Transverse colon (tissue), 4 donors: Measurements from ENCODE around the gene DOK7. TPM values are rescaled to one million over a fixed set of nuclear protein-coding genes. Genes with fewer than 3 reads are reported as not detected.

Experiments
- DNase-seq: peaks from one replicate; pipeline ENCODE4 v3.0.0-alpha.2; 2019
- H3K27ac ChIP-seq, 4 donors: fragments of 200-600 bp; sonication (generic); 2 replicates each; pipeline ENCODE4 v1.5.1; 2016 to 2018; ENCODE audit warnings: inconsistent platforms in 4 of 4
- H3K27me3 ChIP-seq: fragments of 200-600 bp; sonication (generic); 2 replicates; pipeline ENCODE4 v1.5.1; 2017; ENCODE audit warnings: inconsistent platforms
- H3K36me3 ChIP-seq, 4 donors: fragments of 200-600 bp; sonication (generic); 2 replicates each; pipeline ENCODE4 v1.5.1; 2017 to 2019; ENCODE audit warnings: inconsistent platforms in 4 of 4
- H3K4me1 ChIP-seq, 4 donors: fragments of 200-600 bp; sonication (generic); 2 replicates each; pipeline ENCODE4 v1.5.1; 2017 to 2020; ENCODE audit warnings: inconsistent platforms in 4 of 4
- H3K4me3 ChIP-seq, 4 donors: fragments of 200-600 bp; sonication (generic); 1 replicate in 1 of 4; 2 replicates in 3 of 4; pipeline versions ENCODE4 v1.5.1 to v1.6.1; 2017 to 2019; ENCODE audit warnings: inconsistent platforms in 4 of 4
- H3K9me3 ChIP-seq, 2 donors: fragments of 200-600 bp; sonication (generic); 2 replicates each; pipeline ENCODE4 v1.5.1; 2017 to 2019; ENCODE audit warnings: inconsistent platforms in 2 of 2
- CTCF ChIP-seq, 5 experiments: fragments of 200-600 bp in 3 of 5; fragments of 450-650 bp in 2 of 5; sonication (generic) in 3 of 5; IDR thresholded peaks; 1 replicate in 2 of 5; 2 replicates in 3 of 5; pipeline ENCODE4 v1.5.1; 2016 to 2017; ENCODE audit warnings: antibody characterized with exemption in 5 of 5, inconsistent platforms in 3 of 5, mild to moderate bottlenecking in 2 of 5, moderate library complexity in 1 of 5
- EP300 ChIP-seq: sonication (generic); formaldehyde crosslinking; IDR thresholded peaks from one replicate; pipeline ENCODE4 v1.6.1; 2017; ENCODE audit warnings: antibody characterized with exemption, low read depth
- POLR2A ChIP-seq: fragments of 450-650 bp; IDR thresholded peaks from one replicate; pipeline ENCODE4 v1.6.1; 2016; ENCODE audit warnings: antibody characterized with exemption, mild to moderate bottlenecking, moderate library complexity
- POLR2AphosphoS5 ChIP-seq, 3 donors: sonication (generic); formaldehyde crosslinking; IDR thresholded peaks; one replicate each; pipeline ENCODE4 v1.6.1; 2016; ENCODE audit warnings: antibody characterized with exemption in 3 of 3
- WGBS, 2 donors: methylation state at CpG; one replicate each; pipeline ENCODE4 v1.1.5; 2018; ENCODE audit warnings: low coverage in 1 of 2; 5-methylcytosine and 5-hydroxymethylcytosine counted together
- in situ Hi-C, 4 donors: fragments of 200-750 bp; cut with MboI; loops; one replicate each; pipeline versions ENCODE4 v1.15.0 to v1.15.1; 2017; ENCODE audit warnings: low sequenced_read_pairs in 3 of 4, low pct_ligation_motif_present in 1 of 4, low pct_unique_long_range_greater_than_20kb in 1 of 4
- intact Hi-C: fragments of 100-400 bp; cut with DNase I; formaldehyde crosslinking; loops from one replicate; pipeline ENCODE4 v1.15.1; 2023; ENCODE audit warnings: low total_unique reads
- total RNA-seq, 4 donors: library from RNA; depleted of rRNA; stranded (reverse); fragments of >200 nt; gene quantifications; one replicate each; pipeline ENCODE4 v1.1.0, GENCODE V29; 2016

DOK7 gene
- total RNA-seq, 4 donors from 2014 or later: 0.27 to 0.95 TPM; not detected in 2

DNA sequence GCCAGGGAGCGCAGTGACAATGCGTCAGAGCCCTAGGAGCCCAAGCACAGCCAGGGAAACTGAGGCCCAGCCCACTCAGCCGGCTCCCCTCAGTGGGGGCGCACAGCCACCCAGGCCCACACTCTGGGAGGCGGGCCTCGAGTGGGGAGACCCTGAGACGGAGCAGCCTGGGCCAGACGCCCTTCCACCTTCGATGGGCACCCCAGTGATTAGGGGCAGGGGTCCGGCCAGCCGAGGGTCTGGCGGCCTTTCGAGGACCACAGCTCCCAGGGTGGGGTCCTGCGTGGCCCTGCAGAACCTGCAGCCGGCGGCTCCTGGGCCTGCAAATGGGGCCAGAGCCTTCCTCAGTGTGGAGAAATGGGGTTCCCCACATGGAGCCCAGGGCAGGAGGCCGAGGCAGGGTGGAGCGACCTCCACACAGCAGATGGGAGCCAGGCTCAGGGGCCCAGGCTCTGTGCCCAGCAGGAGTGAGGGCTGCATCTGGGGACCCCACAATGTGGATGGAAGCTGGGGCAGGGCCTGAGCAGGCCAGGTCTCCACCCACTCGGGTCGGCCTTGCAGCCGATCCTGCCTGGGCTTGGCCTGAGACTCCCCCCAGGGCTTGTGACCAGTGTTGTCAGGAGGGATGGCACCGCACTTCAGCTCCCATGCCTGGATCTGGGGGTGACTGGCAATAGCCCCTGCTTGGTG is 16.3 kb upstream of the DOK7 start:
- H3K4me3 ChIP-seq: no peak overlapping the region
- H3K4me1 ChIP-seq: no peaks in the 10 kb centered on the region
- H3K27me3 ChIP-seq: no peaks in the 10 kb centered on the region
- in situ Hi-C loops: loop anchor here in 1 of 4 donors (25.0 kb wide), 1 partner anchor 234 kb away; no protein-coding TSS in a partner anchor
- H3K9me3 ChIP-seq: no peaks in the 10 kb centered on the region
- no peaks in the 10 kb centered on the region for H3K36me3 ChIP-seq
- TF ChIP-seq POLR2AphosphoS5 (IDR thresholded peaks at IDR 0.05): no peak
- TF ChIP-seq CTCF (IDR thresholded peaks at IDR 0.05): no peak
- TF ChIP-seq EP300: no peak
- no peak for TF ChIP-seq POLR2A
- DNase-seq: no peak
- intact Hi-C loops: no loop called here
- no peak overlapping the region for H3K27ac ChIP-seq
- 91% methylated on average over 11 of the region's 22 CpGs; no CpG with 5 or more reads in 1 of the 2 donors for WGBS, 2 donors

DNA sequence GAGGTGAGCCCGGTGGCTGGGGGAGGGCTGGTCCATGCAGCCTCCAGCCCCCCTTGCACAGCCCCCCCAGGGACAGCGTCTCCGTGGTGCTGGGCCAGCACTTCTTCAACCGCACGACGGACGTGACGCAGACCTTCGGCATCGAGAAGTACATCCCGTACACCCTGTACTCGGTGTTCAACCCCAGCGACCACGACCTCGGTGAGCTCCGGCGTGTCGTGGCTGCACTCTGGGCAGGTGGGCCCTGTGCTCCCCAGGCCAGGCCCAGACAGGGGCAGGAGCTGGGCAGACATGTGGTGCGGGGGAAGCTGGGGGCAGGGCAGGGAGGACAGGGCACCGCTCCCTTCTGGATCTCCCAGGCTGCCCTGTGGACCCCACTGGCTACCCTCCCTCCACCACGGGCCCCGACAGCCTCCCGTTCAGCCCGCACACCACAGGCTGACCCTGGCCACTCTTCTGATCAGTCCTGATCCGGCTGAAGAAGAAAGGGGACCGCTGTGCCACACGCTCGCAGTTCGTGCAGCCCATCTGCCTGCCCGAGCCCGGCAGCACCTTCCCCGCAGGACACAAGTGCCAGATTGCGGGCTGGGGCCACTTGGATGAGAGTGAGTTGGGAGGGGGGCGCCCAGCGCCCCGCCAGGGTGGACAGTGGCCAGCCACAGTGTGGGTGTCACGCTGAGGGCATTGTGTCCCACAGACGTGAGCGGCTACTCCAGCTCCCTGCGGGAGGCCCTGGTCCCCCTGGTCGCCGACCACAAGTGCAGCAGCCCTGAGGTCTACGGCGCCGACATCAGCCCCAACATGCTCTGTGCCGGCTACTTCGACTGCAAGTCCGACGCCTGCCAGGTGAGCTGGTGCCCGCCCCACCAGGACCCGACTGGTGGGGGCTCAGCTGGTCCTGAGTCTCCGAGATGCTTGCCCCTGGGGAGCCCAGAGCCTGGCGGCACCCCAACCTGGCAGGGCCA is 15.4 kb upstream of the DOK7 start:
- no peaks in the 10 kb centered on the region for H3K4me1 ChIP-seq
- H3K4me3 ChIP-seq: no peak overlapping the region
- in situ Hi-C loops (loop anchor here in 1 of 4 donors (25.0 kb wide), 1 partner anchor 235 kb away; no protein-coding TSS in a partner anchor), intact Hi-C loops (no loop called here)
- TF ChIP-seq POLR2AphosphoS5 (IDR thresholded peaks at IDR 0.05) (no peak), EP300 (no peak), CTCF (IDR thresholded peaks at IDR 0.05) (no peak)
- WGBS, 2 donors: 95% methylated on average over 43 of the region's 53 CpGs; no CpG with 5 or more reads in 1 of the 2 donors
- no peak overlapping the region for H3K27ac ChIP-seq
- H3K9me3 ChIP-seq: no peaks in the 10 kb centered on the region
- H3K36me3 ChIP-seq: no peaks in the 10 kb centered on the region
- no peaks in the 10 kb centered on the region for H3K27me3 ChIP-seq
- no peak for DNase-seq

- no peak overlapping the region for H3K27ac ChIP-seq
- no peaks in the 10 kb centered on the region for H3K9me3 ChIP-seq
- H3K36me3 ChIP-seq: no peaks in the 10 kb centered on the region
- H3K4me3 ChIP-seq: no peak overlapping the region
- intact Hi-C loops: no loop called here
- DNase-seq: no peak
- WGBS, 2 donors: 92% methylated on average over 21 of the region's 21 CpGs; no CpG with 5 or more reads in 1 of the 2 donors
- TF ChIP-seq POLR2A: no peak
- TF ChIP-seq EP300: no peak
- TF ChIP-seq POLR2AphosphoS5 (IDR thresholded peaks at IDR 0.05): no peak
- TF ChIP-seq CTCF (IDR thresholded peaks at IDR 0.05): no peak
- in situ Hi-C loops: loop anchor here in 1 of 4 donors (25.0 kb wide), 1 partner anchor 237 kb away; no protein-coding TSS in a partner anchor
- H3K27me3 ChIP-seq: no peaks in the 10 kb centered on the region
- no peaks in the 10 kb centered on the region for H3K4me1 ChIP-seq
Measured at GRCh38 chr4:3449047-3449573, 14.0 kb upstream of the DOK7 start.
